GM19467 (cell line): ENCODE data around the gene POPDC3.
"Not testable (repeated sequence)": the region's sequence is repeated elsewhere in the genome, so short reads cannot be mapped to it uniquely, and the experiment has no call there.

Experiments
- ATAC-seq: cut with Tn5 transposase; IDR thresholded peaks from one replicate; pipeline ENCODE4 v1.9.1; 2021; ENCODE audit warnings: mild to moderate bottlenecking, moderate library complexity; ENCODE audit not compliant: unreplicated experiment

Gene POPDC3

DNA sequence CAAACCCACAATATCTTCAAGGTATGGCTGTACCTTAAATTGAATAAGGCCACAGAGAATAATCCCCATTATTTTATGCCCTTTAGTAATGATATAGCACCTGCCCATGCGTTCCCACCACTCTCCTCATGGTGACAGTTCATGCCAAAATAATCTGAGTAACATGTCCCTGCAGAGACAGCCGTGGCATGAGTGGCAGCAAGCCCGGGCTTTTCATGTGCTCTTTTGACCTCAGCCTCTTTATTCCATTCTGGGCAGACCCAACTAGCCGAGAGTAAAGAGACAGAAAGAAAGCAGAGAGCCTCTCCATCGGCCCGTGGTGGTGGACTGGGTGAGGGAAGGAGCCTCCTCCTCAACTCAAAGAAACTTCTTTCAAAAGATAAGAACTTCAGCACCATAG, 19.9 kb upstream of the POPDC3 start:
- no peak for ATAC-seq

DNA sequence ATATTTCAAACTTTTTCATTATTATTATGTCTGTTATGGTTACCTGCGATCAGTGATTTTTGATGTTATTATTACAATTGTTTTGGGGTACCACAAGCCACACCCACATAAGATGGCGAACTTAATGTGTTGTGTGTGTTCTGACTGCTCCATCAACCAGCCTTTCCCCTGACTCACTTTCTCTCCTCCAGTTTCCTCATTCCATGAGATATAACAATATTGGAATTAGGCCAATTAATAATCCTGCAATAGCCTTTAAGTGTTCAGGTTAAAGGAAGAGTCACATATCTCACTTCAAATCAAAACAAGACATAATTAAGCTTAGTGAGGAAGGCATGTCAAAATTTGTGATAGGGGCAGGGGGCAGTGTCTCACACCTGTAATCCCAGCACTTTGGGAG, 16.3 kb upstream of the POPDC3 start:
- ATAC-seq: no peak

DNA sequence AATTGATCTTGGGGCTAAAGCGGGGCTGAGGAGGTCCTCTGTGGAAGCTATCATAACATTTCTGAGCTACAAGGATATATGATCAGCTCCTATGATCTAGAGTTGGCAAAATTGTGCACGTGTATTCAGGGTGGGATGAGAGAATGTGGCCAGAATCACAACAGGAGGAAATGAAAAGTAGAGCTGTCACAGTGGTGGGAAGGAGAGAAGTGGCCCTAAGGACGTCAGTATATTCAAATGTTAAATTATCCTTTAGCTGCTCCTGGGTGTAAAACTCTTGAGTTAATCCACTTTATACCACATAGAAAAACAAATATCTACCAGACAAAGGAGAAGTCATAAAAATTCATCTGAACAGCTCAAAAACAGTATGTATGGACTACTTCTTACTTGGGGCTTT, 14.8 kb upstream of the POPDC3 start:
- ATAC-seq: no peak

DNA sequence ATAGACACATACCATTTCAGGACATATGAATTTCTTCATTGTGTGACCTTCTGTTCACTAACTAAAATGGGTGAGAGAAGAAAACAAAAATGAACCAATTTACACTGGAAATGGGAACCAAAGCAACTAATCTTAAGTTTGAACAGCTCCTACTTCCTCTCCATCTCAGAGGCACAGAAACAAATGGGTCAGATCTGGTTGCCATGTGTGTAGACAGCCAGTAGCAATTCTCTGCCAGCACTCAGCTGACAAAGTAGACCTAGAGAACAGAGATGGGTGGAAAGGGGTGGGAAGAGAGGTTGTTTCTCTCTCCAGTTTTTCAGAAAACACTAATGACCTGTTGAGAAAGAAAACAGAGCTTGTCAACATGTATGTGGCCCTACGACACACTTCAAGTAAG, 14.3 kb upstream of the POPDC3 start:
- no peak for ATAC-seq

DNA sequence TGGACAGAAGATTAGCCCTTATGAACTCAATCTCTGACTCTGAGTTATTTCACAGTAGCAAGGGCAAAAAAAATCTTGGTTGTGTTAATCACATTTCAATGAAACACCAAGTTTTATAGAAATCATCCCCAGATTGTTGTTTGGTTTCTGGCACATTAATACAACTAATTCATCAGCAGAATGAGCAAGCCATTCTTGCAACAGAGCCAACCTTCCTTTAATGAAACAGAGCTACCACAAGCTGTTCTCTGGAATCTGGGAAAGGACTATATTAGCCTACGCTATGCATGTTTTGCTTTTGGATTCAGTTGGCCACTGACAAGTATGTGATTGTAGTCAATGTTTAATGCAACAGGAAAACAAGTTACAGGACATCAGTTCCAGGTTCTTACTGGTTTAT, 13.8 kb upstream of the POPDC3 start:
- ATAC-seq: no peak

DNA sequence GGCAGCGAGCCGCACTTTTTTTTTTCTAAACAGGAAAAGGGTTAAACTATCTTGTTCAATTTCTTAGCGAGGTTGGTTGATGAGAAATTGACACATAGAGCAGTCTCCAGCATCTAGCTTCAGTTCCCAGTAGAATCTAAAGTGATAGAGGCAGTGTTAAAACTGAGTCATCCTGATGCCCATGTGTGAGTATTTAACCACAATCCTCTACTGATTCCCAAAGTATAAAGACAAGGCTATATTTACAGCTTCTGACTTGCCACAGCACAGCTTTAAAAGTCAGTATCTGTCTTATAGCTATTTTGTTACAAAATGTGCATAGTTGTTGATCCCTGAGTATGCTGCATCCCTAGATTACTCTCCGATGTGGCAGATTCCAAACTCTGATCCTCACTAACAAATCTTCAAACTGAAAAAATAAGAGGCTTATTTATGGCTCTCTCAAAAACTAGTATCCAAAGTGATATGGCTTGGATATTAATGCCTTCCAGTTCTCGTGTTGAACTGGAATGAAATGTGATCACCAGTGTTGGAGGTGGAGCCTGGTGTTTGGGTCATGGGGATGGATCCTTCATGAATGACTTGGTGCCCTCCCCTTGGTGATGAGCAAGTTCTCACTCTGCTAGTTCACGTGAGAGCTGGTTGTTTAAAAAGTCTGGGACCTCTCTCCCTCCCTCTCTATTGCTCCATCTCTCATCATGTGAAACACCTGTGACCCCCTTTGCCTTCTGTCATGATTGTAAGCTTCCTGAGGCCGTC, 13.1 kb upstream of the POPDC3 start:
- no peak for ATAC-seq

DNA sequence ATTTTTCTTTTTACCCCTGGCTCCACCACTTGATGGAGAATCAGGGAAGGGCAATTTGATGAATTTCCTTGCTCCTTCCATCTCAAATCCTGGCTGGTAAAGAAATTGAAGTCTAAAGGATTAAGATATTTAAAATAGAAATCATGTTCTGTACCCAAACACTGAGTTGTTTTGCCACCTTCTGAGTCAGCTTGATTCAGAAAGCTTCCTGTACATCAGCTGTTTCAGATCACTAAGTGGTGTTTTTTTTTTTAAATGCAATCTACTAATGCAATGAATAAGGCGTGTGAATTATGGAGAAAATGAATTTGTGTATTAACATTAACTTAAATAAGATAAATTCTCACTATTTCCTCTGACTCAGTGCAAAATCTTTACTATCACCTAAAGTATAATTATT, 11.5 kb upstream of the POPDC3 start:
- ATAC-seq: no peak

DNA sequence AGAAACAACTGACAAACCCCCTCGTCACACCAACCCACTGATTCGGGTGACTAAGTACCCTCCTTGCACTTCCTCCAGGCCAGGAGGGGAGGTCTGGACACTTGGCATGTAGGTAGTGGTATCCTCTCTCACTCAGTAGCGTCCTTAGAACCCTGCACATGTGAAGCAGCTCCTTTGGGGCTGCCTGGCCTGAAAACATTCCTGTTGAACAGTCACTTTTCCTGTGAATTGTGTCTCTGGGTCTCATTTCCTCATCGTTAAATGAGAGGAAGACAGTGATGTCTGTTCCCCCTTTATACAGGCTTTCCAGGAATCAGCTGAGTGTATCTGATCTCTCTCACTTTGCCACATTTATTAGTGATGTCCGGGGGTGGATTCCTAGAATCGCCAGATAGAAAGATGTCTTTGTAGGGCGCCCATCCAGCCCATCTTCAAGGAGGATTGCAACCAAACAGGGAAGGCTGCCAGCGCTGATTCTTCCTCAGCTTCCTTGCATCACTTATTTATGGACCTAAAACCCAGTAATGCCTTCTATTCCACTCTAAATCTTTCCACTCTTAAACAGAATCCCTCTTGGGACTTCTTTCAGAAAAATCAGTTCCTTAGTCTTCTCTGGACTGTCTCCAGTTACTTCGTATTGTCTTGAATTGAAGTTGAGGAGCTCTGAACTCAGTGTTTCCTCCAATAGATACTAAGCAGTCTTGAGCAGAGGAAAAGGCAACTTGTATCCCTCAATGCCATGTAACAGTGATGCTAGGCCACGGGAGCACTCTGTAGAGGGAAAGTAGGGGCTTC, 9.4 kb upstream of the POPDC3 start:
- no peak for ATAC-seq

DNA sequence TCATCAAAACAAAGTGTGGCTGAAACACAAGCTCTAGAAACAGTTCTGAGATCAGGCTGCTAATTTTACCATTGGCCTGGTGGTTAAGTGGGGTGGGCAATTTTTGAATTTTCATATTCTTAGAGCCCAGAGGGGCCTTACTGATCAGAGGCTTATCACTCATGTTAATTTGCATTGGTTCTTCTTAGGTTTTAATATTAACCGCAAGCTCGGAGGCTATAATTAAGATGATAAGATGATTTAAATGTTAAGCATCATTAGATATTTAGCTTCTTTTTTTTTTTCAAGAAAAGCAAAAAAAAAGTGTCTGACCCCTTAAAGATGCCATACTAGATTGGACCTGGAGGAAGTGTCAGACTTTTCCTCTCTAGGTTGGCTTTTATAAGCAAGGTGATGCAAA, 8.4 kb upstream of the POPDC3 start:
- no peak for ATAC-seq

DNA sequence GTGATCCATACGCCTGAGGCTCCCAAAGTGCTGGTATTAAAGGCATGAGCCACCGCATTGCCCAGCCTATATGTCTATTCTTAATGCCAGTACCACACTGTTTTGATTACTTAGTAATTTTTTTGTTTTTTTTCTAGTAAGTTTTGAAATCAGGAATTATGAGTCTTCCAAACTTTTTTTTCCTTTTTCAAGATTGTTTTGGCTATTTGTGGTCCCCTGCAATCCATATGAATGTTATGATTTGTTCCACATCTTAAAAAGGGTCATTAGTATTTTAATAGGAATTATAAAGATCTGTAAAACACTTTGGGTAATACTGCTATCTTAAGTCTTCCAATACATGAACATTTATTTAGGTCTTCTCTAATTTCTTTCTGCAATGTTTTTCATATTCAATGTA, 6.8 kb upstream of the POPDC3 start:
- ATAC-seq: no peak

DNA sequence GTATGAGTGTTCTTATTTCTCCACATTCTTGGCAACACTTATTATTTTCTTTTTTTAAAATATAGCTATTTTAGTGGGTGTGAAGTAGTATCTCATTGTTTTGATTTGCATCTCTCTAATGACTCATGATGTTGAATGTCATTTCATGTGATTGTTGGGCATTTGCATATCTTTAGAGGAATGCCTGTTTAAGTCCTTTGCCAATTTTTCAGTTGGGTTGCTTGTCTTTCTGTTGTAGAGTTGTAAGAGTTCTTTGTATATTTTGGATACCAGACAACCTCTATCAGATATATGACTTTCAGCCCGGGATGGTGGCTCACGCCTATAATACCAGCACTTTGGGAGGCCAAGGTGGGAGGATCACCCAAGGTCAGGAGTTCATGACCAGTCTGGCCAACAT, 5.1 kb upstream of the POPDC3 start:
- ATAC-seq: no peak

DNA sequence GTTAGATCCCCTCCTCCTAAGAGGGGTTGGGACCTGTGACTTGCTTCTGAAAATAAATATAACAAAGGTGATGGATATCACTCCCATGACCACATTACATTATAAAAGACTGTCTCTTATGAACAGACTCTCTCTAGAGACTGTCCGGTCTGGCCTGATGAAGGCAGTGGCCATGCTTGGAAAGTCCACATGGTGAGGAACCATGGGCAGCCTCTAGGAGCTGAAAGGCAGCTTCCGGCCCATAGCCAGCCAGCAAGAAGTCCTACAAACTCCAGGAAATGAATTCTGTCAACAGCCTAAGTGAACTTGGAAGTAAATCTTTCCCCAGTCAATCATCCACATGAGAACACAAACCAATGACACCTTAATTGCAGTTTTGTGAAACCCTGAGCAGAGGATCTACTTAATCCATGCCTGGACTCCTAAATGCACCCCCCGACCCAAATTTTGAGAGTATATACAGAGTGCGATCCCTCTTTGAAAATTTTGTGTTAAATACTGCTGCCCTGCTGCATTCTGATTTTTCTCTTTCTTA, 2.2 kb upstream of the POPDC3 start:
- no peak for ATAC-seq

DNA sequence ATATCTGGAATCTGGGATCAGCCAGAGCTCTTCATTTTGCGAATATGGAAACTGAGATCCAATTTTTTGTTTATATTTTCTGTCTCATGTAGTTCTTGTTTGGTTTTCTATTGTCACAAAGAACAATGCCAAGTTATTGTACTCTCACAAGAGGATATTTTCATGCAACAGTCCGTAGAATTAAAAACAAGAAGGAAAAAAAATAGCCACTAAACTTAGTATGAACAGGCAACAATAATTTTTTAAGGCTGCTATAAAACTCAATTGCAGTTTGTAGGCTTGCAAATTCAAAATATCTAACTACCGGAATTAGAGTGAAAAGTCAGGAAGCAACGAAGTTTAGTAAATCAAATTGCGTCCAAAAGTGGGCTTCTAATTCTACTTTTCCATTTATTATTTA, 1.2 kb downstream of the POPDC3 start:
- ATAC-seq: no peak

DNA sequence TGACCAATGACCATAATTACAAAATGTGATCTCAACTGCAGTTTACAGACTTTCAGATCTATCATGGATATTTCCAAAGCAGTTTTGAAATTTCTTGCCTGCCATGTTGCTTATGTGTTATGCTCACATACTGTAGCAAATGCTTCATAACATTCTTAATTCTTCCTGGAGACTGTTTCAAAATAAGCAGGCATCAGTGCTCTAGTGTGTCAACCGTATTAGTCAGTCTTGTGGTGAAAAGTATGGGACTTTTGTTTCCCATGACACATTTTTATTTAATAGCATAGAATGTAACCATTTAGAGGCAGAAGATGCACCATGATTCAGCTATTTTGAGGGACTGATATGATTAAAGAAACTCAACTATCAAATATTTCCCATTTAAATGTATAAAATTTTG, 1.7 kb downstream of the POPDC3 start:
- no peak for ATAC-seq

DNA sequence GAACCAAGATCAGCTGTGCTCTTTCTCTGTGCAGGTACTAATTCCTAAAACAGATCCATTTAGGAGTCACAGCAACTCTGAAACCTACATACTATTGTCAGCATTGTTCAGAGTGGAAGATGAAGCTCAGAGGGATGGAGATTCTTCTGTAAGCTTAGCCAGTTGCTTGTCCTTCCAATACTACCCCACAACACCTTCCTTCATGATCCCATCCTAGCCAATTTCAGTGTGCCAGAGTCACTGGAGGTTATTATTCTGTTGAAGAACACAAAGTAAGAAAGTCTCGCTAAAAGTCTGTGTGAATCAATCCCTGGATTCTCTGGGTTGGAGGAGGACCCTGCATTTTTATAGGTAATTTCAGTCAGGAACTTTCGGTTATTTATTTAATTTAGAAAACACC, 2.3 kb downstream of the POPDC3 start:
- no peak for ATAC-seq

DNA sequence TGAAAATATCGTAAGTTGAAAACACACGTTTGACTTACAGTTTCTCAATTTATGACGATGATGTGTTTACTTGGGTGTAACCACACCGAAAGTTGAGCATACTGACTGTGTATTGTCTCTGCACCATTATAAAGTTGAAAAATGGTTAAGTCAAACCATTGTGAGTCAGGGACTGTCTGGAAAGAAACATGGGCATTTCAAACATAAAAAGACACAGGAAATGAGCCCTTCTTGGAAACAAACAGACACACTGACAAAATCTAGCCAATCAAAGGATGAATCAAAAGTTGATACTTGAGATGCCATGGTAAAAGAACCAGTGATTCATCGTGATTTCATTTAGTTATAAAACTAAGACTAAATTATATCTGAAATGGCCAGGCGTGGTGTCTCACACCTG, 5.3 kb downstream of the POPDC3 start:
- ATAC-seq: no peak

DNA sequence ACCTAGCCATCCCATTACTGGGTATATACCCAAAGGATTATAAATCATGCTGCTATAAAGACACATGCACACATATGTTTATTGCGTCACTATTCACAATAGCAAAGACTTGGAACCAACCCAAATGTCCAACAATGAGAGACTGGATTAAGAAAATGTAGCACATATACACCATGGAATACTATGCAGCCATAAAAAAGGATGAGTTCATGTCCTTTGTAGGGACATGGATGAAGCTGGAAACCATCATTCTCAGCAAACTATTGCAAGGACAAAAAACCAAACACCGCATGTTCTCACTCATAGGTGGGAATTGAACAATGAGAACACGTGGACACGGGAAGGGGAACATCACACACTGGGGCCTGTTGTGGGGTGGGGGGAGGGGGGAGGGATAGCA, 7.3 kb downstream of the POPDC3 start:
- not testable (repeated sequence) for ATAC-seq

DNA sequence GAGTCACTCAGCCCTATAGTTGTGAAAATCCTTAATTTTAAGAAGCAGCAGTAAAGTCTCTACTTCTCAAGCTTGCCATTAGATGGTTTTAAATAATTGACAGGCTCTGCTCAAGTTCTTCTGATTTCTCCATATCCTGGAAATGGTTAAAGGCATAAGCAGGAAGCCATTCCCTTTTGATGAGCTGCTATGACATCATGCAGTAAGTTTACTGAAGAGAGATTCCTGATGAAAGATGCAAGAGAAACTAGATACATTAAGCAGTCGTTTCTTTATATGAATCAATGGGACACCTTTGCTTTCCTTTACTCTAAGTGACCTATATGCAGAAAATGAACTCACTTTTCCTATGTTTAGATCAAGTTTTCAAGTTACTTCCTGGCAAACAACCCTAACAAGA, 9.8 kb downstream of the POPDC3 start:
- no peak for ATAC-seq

DNA sequence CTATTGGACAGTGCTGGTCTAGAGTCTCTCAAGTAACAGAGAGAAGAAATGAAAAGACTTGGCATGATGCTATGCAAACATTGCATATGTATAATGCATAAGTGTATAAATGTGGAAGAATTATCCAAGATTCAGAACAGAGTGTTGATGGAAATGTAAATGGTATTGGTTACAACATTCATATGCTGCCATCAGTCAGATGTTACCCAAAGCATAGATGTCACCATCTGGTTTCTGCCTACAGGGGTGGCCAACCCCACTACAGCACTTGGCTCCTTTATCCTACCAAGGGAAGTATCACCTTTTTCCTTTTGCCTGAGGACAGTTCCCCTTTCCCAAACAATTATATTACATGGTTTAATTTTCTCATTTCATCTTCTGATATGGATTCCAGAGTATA, 11.9 kb downstream of the POPDC3 start:
- no peak for ATAC-seq

DNA sequence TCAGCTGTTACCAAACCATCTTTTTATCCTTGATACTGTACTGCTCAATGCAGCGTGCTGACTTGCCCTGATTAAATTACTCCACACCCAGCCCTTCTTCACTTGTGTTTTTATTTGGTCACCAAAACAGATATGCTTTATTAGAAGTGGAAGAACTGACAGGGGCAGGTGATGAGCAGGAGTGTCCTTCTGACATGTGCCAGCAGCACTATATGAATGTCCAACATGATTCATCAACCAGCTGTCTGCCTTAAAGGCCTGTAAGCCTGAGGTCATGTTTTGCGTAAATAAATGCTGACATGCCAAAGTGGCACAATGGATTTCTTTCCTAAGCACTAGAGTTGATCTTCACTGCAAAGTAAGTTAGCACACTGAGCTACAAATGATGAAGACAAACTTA, 15.4 kb downstream of the POPDC3 start:
- no peak for ATAC-seq

DNA sequence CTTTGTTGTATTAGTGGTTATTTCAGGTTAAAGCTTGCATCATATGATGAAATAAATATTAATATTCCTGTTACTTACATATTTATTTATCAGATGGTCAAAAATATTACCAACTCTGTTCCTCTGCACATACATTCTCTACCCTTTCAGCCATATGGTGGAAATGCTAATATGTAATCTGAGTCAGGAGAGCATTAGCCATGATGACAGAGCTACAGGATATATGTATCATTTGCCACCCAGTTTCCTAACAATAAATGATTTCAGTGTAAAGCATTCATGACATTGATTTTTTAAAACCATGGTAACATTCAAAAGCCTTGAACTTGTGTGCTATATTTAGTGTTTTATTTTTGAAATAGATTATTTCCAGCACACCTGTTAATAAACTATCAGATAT, 16.6 kb downstream of the POPDC3 start:
- ATAC-seq: no peak

DNA sequence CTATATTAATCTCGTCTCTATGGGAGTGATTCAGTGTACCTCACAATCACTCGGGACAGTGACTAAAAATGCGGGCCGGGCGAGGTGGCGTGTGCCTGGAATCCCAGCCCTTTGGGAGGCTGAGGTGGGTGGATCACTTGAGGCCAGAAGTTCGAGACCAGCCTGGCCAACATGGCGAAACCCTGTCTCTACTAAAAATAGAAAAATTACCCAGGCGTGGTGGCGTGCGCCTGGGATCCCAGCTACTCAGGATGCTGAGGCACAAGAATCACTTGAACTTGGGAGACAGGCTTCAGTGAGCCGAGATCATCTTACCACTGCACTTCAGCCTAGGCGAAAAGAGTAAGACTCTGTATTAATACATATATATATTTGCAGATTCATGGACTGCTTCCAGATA, 17.4 kb downstream of the POPDC3 start:
- ATAC-seq: no peak
